Tibial artery (tissue), 4 donors: Measurements from ENCODE around the gene FYB1.

Source experiments
- DNase-seq, 2 donors: peaks; one replicate each; pipeline ENCODE4 v3.0.0-alpha.2; 2019
- H3K27ac ChIP-seq, 2 donors: fragments of 200-600 bp; sonication (generic) in 1 of 2; 1 replicate in 1 of 2; 2 replicates in 1 of 2; pipeline ENCODE4 v1.5.1; 2018 to 2019; ENCODE audit warnings: mild to moderate bottlenecking in 1 of 2
- H3K27me3 ChIP-seq, 2 donors: fragments of 200-600 bp; sonication (generic) in 1 of 2; one replicate each; pipeline versions ENCODE4 v1.5.1 to v1.6.0; 2016 to 2019
- H3K36me3 ChIP-seq, 3 donors: fragments of 200-600 bp; sonication (generic) in 2 of 3; one replicate each; pipeline ENCODE4 v1.5.1; 2016 to 2019; ENCODE audit warnings: mild to moderate bottlenecking in 2 of 3
- H3K4me1 ChIP-seq, 4 donors: fragments of 200-600 bp; sonication (generic) in 2 of 4; 1 replicate in 3 of 4; 2 replicates in 1 of 4; pipeline ENCODE4 v1.5.1; 2016 to 2019
- H3K4me3 ChIP-seq, 2 donors: fragments of 200-600 bp; sonication (generic) in 1 of 2; 1 replicate in 1 of 2; 2 replicates in 1 of 2; pipeline ENCODE4 v1.5.1; 2018 to 2019; ENCODE audit warnings: mild to moderate bottlenecking in 2 of 2
- H3K9me3 ChIP-seq, 3 donors: fragments of 200-600 bp; sonication (generic) in 1 of 3; one replicate each; pipeline ENCODE4 v1.5.1; 2016 to 2019
- CTCF ChIP-seq, 2 experiments: fragments of 200-600 bp in 1 of 2; fragments of 450-650 bp in 1 of 2; IDR thresholded peaks; one replicate each; pipeline ENCODE4 v1.5.1; 2017 to 2019; ENCODE audit warnings: antibody characterized with exemption in 2 of 2, mild to moderate bottlenecking in 1 of 2, moderate library complexity in 1 of 2
- intact Hi-C: fragments of 100-400 bp; cut with DNase I; formaldehyde crosslinking; loops from one replicate; pipeline ENCODE4 v1.15.0; 2023; ENCODE audit warnings: low total_unique reads

FYB1 gene

GRCh38 chr5:39100851-39101396, 118.4 kb downstream of the FYB1 start:
- Histone ChIP-seq H3K4me3 (no peak overlapping the region), H3K27me3 (no peaks in the 10 kb centered on the region), H3K4me1 (peaks cover 0 to 6% (median 0%) of the 10 kb centered on the region in 4 donors), H3K9me3 (no peaks in the 10 kb centered on the region), H3K36me3 (no peaks in the 10 kb centered on the region), H3K27ac (no peak overlapping the region)
- DNase-seq: no peak
- no peak for TF ChIP-seq CTCF (IDR thresholded peaks at IDR 0.05)
- intact Hi-C loops: no loop called here

- no peaks in the 10 kb centered on the region for H3K27me3 ChIP-seq
- no peaks in the 10 kb centered on the region for H3K9me3 ChIP-seq
- H3K27ac ChIP-seq: no peak overlapping the region
- no peaks in the 10 kb centered on the region for H3K36me3 ChIP-seq
- no peak overlapping the region for H3K4me3 ChIP-seq
- no peak for TF ChIP-seq CTCF (IDR thresholded peaks at IDR 0.05)
- no peak for DNase-seq
- intact Hi-C loops: no loop called here
- H3K4me1 ChIP-seq: peaks cover 0 to 6% (median 0%) of the 10 kb centered on the region in 4 donors
Measured at GRCh38 chr5:39100301-39100850, 119.0 kb downstream of the FYB1 start.

GRCh38 chr5:39099831-39100230, 119.5 kb downstream of the FYB1 start:
- Histone ChIP-seq H3K4me3 (no peak overlapping the region), H3K36me3 (no peaks in the 10 kb centered on the region), H3K27ac (no peak overlapping the region), H3K27me3 (no peaks in the 10 kb centered on the region), H3K4me1 (peaks cover 0 to 6% (median 0%) of the 10 kb centered on the region in 4 donors), H3K9me3 (no peaks in the 10 kb centered on the region)
- TF ChIP-seq CTCF (IDR thresholded peaks at IDR 0.05): no peak
- no peak for DNase-seq
- intact Hi-C loops: no loop called here

GRCh38 chr5:39093352-39093751, 126.0 kb downstream of the FYB1 start:
- H3K27me3 ChIP-seq: no peaks in the 10 kb centered on the region
- intact Hi-C loops: no loop called here
- TF ChIP-seq CTCF (IDR thresholded peaks at IDR 0.05): no peak
- peaks cover 0 to 6% (median 0%) of the 10 kb centered on the region in 3 donors for H3K9me3 ChIP-seq
- DNase-seq: no peak
- no peaks in the 10 kb centered on the region for H3K36me3 ChIP-seq
- H3K4me1 ChIP-seq: peaks cover 0 to 13% (median 0%) of the 10 kb centered on the region in 4 donors
- H3K27ac ChIP-seq: no peak overlapping the region
- H3K4me3 ChIP-seq: no peak overlapping the region

GRCh38 chr5:39092581-39093351, 126.6 kb downstream of the FYB1 start:
- Histone ChIP-seq H3K9me3 (peaks cover 0 to 6% (median 0%) of the 10 kb centered on the region in 3 donors), H3K27ac (no peak overlapping the region), H3K27me3 (no peaks in the 10 kb centered on the region), H3K36me3 (no peaks in the 10 kb centered on the region), H3K4me1 (peaks cover 0 to 13% (median 0%) of the 10 kb centered on the region in 4 donors), H3K4me3 (no peak overlapping the region)
- no peak for DNase-seq
- intact Hi-C loops: no loop called here
- no peak for TF ChIP-seq CTCF (IDR thresholded peaks at IDR 0.05)
